GM21515 (cell line): ENCODE results near the gene CHD1.
A peak's percentile ranks its signal among the peaks of the same experiment; 100 is the strongest.
"Not testable (repeated sequence)": the region's sequence is repeated elsewhere in the genome, so short reads cannot be mapped to it uniquely, and the experiment has no call there.

Experiments used
- ATAC-seq: cut with Tn5 transposase; IDR thresholded peaks from one replicate; pipeline ENCODE4 v1.9.1; 2021; ENCODE audit not compliant: unreplicated experiment

CHD1 gene

GRCh38 chr5:98928873-98929709 is at the start of gene CHD1:
TSS of gene CHD1 (minus strand) at chr5:98929007. CDS start at chr5:98926386, 2,621 bp downstream.
- ATAC-seq: peak; percentile 55

GRCh38 chr5:98978528-98978927 is 49.7 kb upstream of the CHD1 start:
- no peak for ATAC-seq

- ATAC-seq: no peak
Measured at GRCh38 chr5:98977723-98978122, 48.9 kb upstream of the CHD1 start.

GRCh38 chr5:98975682-98976407 is 47.0 kb upstream of the CHD1 start:
- ATAC-seq: peak; percentile 81

GRCh38 chr5:98975223-98975622 is 46.4 kb upstream of the CHD1 start:
- ATAC-seq: peak; percentile 41

- no peak for ATAC-seq
Measured at GRCh38 chr5:98969400-98969799, 40.6 kb upstream of the CHD1 start.

GRCh38 chr5:98968056-98968564 is 39.3 kb upstream of the CHD1 start:
- ATAC-seq: no peak

- ATAC-seq: no peak
Measured at GRCh38 chr5:98965226-98965625, 36.4 kb upstream of the CHD1 start.

- no peak for ATAC-seq
Measured at GRCh38 chr5:98964621-98965020, 35.8 kb upstream of the CHD1 start.

GRCh38 chr5:98963019-98963418 is 34.2 kb upstream of the CHD1 start:
- ATAC-seq: no peak

- no peak for ATAC-seq
Measured at GRCh38 chr5:98962587-98962986, 33.8 kb upstream of the CHD1 start.

- no peak for ATAC-seq
Measured at GRCh38 chr5:98961665-98962344, 33.0 kb upstream of the CHD1 start.

- ATAC-seq: no peak
Measured at GRCh38 chr5:98957307-98957706, 28.5 kb upstream of the CHD1 start.

- not testable (repeated sequence) for ATAC-seq
Measured at GRCh38 chr5:98955888-98956287, 27.1 kb upstream of the CHD1 start.

GRCh38 chr5:98955471-98955870 is 26.7 kb upstream of the CHD1 start:
- ATAC-seq: not testable (repeated sequence)

GRCh38 chr5:98954392-98955028 is 25.7 kb upstream of the CHD1 start:
- no peak for ATAC-seq

GRCh38 chr5:98942847-98943246 is 14.0 kb upstream of the CHD1 start:
- no peak for ATAC-seq

GRCh38 chr5:98941131-98941883 is 12.5 kb upstream of the CHD1 start:
- no peak for ATAC-seq

GRCh38 chr5:98940581-98940980 is 11.8 kb upstream of the CHD1 start:
- no peak for ATAC-seq

GRCh38 chr5:98938464-98938863 is 9.7 kb upstream of the CHD1 start:
- no peak for ATAC-seq
